Sigmoid colon (tissue), 7 donors: Measurements from ENCODE around the gene BEST1. TPM values are rescaled to one million over a fixed set of nuclear protein-coding genes. Genes with fewer than 3 reads are reported as not detected.

Source experiments
- DNase-seq: peaks from one replicate; pipeline ENCODE4 v3.0.0-alpha.2; 2019
- H3K27ac ChIP-seq, 4 donors: fragments of 200-600 bp; sonication (generic); one replicate each; pipeline ENCODE4 v1.5.1; 2016 to 2019; ENCODE audit warnings: mild to moderate bottlenecking in 1 of 4
- H3K27me3 ChIP-seq, 3 donors: fragments of 200-600 bp; sonication (generic); one replicate each; pipeline ENCODE4 v1.5.1; 2019; ENCODE audit warnings: mild to moderate bottlenecking in 1 of 3
- H3K36me3 ChIP-seq, 4 donors: fragments of 200-600 bp; sonication (generic); one replicate each; pipeline ENCODE4 v1.5.1; 2016 to 2019
- H3K4me1 ChIP-seq, 4 donors: fragments of 200-600 bp; sonication (generic); one replicate each; pipeline ENCODE4 v1.5.1; 2017 to 2019
- H3K4me3 ChIP-seq, 4 donors: fragments of 200-600 bp; sonication (generic); one replicate each; pipeline ENCODE4 v1.5.1; 2017 to 2019; ENCODE audit warnings: mild to moderate bottlenecking in 2 of 4, moderate library complexity in 1 of 4
- H3K9me3 ChIP-seq, 4 donors: fragments of 200-600 bp in 3 of 4; sonication (generic) in 3 of 4; one replicate each; pipeline versions ENCODE4 v1.5.1 to v1.6.1; 2013 to 2019
- EP300 ChIP-seq, 4 donors: sonication (generic); formaldehyde crosslinking; IDR thresholded peaks; one replicate each; pipeline ENCODE4 v1.6.1; 2017; ENCODE audit warnings: antibody characterized with exemption in 4 of 4
- POLR2A ChIP-seq, 2 donors: fragments of 450-650 bp; IDR thresholded peaks; one replicate each; pipeline ENCODE4 v1.6.1; 2016; ENCODE audit warnings: antibody characterized with exemption in 2 of 2, mild to moderate bottlenecking in 2 of 2, moderate library complexity in 2 of 2
- POLR2AphosphoS5 ChIP-seq, 4 donors: sonication (generic); formaldehyde crosslinking; IDR thresholded peaks; one replicate each; pipeline ENCODE4 v1.6.1; 2017; ENCODE audit warnings: antibody characterized with exemption in 4 of 4
- WGBS, 2 donors: extraction: QIAGEN DNeasy Blood & Tissue Kit; methylation state at CpG; one replicate each; pipeline ENCODE4 v1.1.7; 2013; 5-methylcytosine and 5-hydroxymethylcytosine counted together
- intact Hi-C: fragments of 100-400 bp; cut with DNase I; formaldehyde crosslinking; loops from one replicate; pipeline ENCODE4 v1.15.1; 2023
- polyA plus RNA-seq, 3 donors: library from polyadenylated mRNA; stranded (reverse); fragments of 200-250 nt; gene quantifications; one replicate each; pipeline ENCODE4 v1.2.3, GENCODE V29; 2013
- total RNA-seq, 4 donors: library from RNA; depleted of rRNA; stranded (reverse); fragments of >200 nt; gene quantifications; one replicate each; pipeline ENCODE4 v1.1.0, GENCODE V29; 2016
- TF ChIP-seq, protein P1 (sequence below), 4 experiments: fragments of 450-650 bp in 3 of 4; fragments of 200-600 bp in 1 of 4; IDR thresholded peaks; one replicate each; pipeline ENCODE4 v1.5.1; 2016 to 2019; ENCODE audit warnings: antibody characterized with exemption in 4 of 4, mild to moderate bottlenecking in 3 of 4, moderate library complexity in 2 of 4
- donor health status: healthy with polysubstance abuse.
- donor health status: Bipolar disorder and iron deficiency.
- donor health status: healthy.

The BEST1 gene
- total and polyA plus RNA-seq, 7 donors: 0.83 to 9.6 (median 4.3) TPM

DNA sequence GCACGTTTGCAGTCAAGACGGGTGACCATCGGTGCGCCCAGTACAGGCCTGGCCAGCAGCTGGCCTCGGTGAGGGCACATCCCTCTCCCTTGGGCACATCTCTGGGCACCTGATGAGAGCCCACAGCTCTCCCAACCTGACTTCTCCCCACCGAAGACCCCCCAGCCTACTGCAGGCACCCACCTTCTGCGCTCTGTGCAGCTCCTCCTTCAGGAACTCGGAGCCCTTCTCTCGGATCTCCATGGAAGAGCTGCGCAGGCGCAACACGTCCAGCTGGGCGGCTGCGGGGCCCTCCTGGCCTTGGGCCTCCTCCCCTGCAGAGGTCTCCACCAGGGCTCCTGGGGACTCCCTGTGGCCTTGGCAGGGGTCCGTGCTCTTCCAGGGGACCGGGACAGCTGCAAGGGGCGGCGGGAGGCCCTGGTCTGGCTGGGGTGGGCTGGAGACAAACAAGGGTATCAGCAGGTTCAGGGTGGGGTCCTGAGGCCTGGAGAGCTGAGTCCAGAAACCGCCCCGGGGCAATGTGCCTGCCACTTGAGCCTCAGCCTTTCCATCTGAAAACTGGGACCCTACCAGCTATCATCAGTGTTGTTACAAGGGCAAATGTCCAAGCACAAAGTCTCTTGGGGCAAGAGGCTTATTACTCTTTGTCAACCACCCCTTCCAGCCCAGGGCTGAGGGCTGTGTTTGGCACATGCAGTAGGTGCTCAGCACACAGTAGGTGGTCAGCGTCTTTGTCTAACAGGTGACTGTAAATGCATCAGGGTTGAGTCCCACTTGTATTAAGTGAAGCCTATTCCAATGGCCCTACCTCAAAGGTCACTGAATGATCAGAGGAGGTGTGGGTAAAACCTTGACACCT, 42.1 kb upstream of the BEST1 start:
- Histone ChIP-seq H3K27me3 (no peaks in the 10 kb centered on the region), H3K9me3 (no peaks in the 10 kb centered on the region), H3K4me1 (peaks cover 0 to 27% (median 4%) of the 10 kb centered on the region in 4 donors), H3K27ac (peak overlapping the region in 1 of 4 donors; percentile 40), H3K4me3 (no peak overlapping the region), H3K36me3 (peaks cover 0 to 41% (median 4%) of the 10 kb centered on the region in 4 donors)
- WGBS, 2 donors: 90 to 93% methylated on average over 21 of the region's 21 CpGs
- DNase-seq: no peak
- intact Hi-C loops: no loop called here
- no peak for TF ChIP-seq EP300 (IDR thresholded peaks at IDR 0.05)
- TF ChIP-seq, protein P1, sequence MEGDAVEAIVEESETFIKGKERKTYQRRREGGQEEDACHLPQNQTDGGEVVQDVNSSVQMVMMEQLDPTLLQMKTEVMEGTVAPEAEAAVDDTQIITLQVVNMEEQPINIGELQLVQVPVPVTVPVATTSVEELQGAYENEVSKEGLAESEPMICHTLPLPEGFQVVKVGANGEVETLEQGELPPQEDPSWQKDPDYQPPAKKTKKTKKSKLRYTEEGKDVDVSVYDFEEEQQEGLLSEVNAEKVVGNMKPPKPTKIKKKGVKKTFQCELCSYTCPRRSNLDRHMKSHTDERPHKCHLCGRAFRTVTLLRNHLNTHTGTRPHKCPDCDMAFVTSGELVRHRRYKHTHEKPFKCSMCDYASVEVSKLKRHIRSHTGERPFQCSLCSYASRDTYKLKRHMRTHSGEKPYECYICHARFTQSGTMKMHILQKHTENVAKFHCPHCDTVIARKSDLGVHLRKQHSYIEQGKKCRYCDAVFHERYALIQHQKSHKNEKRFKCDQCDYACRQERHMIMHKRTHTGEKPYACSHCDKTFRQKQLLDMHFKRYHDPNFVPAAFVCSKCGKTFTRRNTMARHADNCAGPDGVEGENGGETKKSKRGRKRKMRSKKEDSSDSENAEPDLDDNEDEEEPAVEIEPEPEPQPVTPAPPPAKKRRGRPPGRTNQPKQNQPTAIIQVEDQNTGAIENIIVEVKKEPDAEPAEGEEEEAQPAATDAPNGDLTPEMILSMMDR (IDR thresholded peaks at IDR 0.05): no peak
- no peak for TF ChIP-seq POLR2AphosphoS5 (IDR thresholded peaks at IDR 0.05)
- no peak for TF ChIP-seq POLR2A (IDR thresholded peaks at IDR 0.05)

DNA sequence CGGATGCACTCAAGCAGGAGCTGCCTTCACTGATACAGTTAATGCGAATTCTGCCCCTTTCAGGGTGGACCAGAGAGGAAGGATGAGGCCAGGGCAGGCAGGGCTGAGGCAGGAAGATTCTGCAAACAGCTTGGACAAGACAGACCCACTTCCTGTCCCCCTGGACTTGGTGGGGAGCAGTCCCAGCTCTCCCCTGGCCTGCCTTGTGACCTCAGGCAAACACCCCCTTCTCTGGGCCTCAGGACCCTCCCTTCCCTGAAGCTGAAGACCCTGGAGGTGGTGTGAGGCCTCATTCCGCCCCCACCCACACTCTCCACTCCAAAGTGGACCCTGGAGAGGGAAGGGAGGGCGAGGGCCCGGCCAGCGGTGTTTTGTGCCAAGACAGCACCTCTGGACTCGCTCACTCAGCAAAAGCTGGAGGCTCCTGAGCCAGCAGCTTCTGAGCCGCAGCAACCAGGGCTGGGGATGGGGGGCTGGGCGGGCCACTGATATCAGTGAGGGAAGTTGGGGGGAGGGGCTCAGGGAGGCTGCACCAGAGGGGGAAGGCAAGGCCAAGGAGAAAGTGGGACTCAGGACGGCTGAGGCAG, 41.3 kb upstream of the BEST1 start:
- intact Hi-C loops: no loop called here
- 78 to 83% methylated on average over 10 of the region's 10 CpGs for WGBS, 2 donors
- TF ChIP-seq POLR2A (IDR thresholded peaks at IDR 0.05) (no peak), EP300 (IDR thresholded peaks at IDR 0.05) (no peak), POLR2AphosphoS5 (IDR thresholded peaks at IDR 0.05) (no peak)

DNA sequence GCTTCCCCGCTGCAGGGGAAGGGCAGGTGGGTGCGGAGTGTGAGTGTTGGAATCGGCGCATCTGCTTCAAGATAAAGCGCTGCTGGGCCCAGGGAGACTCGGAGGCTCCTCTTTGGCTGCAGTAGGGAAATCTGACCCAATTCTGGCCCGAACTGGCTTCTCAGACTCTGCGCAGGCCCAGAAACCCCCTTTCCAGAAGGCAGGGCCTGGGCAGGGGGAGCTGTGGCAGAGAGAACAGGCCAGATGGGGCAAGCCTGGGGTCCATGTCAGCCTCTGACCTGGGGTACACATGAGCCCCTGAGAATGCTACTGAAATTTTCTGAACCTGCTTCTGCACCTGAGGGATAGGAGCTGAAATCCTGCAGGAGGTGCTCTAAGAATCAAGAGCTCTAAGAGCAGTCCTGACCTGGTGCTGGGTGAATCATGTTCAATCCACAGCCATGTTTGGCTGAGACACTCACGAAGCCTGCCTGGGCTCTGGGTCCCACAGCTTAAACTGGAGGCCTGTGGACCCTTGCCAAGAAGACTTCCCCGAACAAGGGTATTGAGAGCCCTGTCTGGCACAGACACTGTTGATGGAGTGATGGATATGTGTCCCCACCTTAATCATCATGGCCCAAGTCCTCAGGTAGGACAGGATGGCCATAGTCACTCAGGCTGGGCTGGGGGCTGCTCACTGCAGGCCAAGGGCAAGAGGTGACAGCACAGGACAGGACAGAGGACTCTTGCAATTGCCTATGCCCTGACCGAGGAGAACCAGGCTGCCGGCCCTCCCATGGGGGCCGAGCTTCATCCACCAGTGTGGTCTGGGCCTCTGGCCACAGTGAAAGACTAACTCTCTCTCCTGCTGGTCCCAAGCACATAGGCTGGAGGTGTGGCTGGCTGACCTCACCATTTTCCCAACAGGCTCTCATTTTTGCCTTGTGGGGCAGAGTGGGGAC, 39.7 kb upstream of the BEST1 start:
- 85 to 90% methylated on average over 13 of the region's 13 CpGs for WGBS, 2 donors
- peak overlapping the region; percentile 24 to 58 (median 40) for H3K27ac ChIP-seq
- H3K36me3 ChIP-seq: peaks cover 0 to 24% (median 4%) of the 10 kb centered on the region in 4 donors
- no peak overlapping the region for H3K4me3 ChIP-seq
- H3K9me3 ChIP-seq: no peaks in the 10 kb centered on the region
- H3K4me1 ChIP-seq: peaks cover 0 to 32% (median 4%) of the 10 kb centered on the region in 4 donors
- intact Hi-C loops: no loop called here
- no peaks in the 10 kb centered on the region for H3K27me3 ChIP-seq
- TF ChIP-seq POLR2A (IDR thresholded peaks at IDR 0.05) (no peak), POLR2AphosphoS5 (IDR thresholded peaks at IDR 0.05) (no peak), EP300 (IDR thresholded peaks at IDR 0.05) (no peak)
- TF ChIP-seq, protein P1 (IDR thresholded peaks at IDR 0.05): no peak
- DNase-seq: peak; percentile 71

More for the DNA sequence above, 41.3 kb upstream of the BEST1 start:
- peak overlapping the region; percentile 17 to 41 (median 31) for H3K27ac ChIP-seq
- no peaks in the 10 kb centered on the region for H3K27me3 ChIP-seq
- no peak overlapping the region for H3K4me3 ChIP-seq
- no peaks in the 10 kb centered on the region for H3K9me3 ChIP-seq
- H3K4me1 ChIP-seq: peaks cover 0 to 32% (median 4%) of the 10 kb centered on the region in 4 donors
- DNase-seq: no peak
- peaks cover 0 to 38% (median 4%) of the 10 kb centered on the region in 4 donors for H3K36me3 ChIP-seq

DNA sequence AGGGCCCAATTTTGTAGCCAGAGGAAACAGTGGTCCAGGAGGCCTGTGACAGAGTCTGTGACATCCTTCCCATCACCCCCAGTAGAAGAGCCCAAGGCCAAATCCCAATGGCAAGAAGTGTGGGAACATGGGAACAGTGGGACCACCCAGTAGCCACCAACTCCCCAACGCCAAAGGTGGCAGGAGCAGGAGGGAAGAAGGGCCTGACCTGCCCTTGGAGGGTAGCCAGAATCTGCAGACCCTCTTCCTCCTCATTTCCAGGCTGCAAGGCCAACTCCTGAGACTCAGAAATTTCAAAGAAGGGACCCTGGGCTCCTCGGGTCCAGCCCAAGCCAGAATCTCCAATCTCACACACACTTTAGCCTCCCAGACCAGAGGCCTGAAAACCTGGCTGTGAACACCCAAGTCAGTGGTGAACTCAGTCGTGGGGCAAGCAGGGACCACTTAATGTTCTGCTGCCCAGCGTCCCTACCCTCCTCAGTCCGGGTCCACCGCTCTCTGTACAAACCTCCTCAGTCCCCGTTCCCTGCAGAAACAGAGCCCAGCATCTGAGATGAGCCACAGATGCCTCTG, 38.9 kb upstream of the BEST1 start:
- H3K36me3 ChIP-seq: peaks cover 0 to 17% (median under 1%) of the 10 kb centered on the region in 4 donors
- peak; percentile 61 for DNase-seq
- intact Hi-C loops: no loop called here
- 80 to 86% methylated on average over 7 of the region's 7 CpGs for WGBS, 2 donors
- no peaks in the 10 kb centered on the region for H3K9me3 ChIP-seq
- no peak overlapping the region for H3K4me3 ChIP-seq
- no peaks in the 10 kb centered on the region for H3K27me3 ChIP-seq
- H3K4me1 ChIP-seq: peaks cover 0 to 32% (median 4%) of the 10 kb centered on the region in 4 donors
- TF ChIP-seq, protein P1 (IDR thresholded peaks at IDR 0.05): no peak
- TF ChIP-seq POLR2A (IDR thresholded peaks at IDR 0.05): no peak
- TF ChIP-seq POLR2AphosphoS5 (IDR thresholded peaks at IDR 0.05): no peak
- peak overlapping the region; percentile 38 to 58 (median 40) for H3K27ac ChIP-seq
